HT1080 (cell line): ENCODE measurements around the gene SFT2D3. TPM values are rescaled to one million over a fixed set of nuclear protein-coding genes. Genes with fewer than 3 reads are reported as not detected.

ENCODE experiments used
- DNase-seq: peaks from one replicate; pipeline ENCODE4 v3.0.0-alpha.2; 2015; ENCODE audit warnings: low read depth
- total RNA-seq: library from RNA; depleted of rRNA; stranded (reverse); fragments of >200 nt; shearing (Covaris generic); gene quantifications from 2 replicates; pipeline ENCODE4 v1.2.3, GENCODE V29; 2014

The SFT2D3 gene
- total RNA-seq, 1 experiment from 2014 or later = 4.7 TPM

GRCh38 chr2:127681288-127681804, 20.0 kb upstream of the SFT2D3 start:
- DNase-seq = no peak

DNA sequence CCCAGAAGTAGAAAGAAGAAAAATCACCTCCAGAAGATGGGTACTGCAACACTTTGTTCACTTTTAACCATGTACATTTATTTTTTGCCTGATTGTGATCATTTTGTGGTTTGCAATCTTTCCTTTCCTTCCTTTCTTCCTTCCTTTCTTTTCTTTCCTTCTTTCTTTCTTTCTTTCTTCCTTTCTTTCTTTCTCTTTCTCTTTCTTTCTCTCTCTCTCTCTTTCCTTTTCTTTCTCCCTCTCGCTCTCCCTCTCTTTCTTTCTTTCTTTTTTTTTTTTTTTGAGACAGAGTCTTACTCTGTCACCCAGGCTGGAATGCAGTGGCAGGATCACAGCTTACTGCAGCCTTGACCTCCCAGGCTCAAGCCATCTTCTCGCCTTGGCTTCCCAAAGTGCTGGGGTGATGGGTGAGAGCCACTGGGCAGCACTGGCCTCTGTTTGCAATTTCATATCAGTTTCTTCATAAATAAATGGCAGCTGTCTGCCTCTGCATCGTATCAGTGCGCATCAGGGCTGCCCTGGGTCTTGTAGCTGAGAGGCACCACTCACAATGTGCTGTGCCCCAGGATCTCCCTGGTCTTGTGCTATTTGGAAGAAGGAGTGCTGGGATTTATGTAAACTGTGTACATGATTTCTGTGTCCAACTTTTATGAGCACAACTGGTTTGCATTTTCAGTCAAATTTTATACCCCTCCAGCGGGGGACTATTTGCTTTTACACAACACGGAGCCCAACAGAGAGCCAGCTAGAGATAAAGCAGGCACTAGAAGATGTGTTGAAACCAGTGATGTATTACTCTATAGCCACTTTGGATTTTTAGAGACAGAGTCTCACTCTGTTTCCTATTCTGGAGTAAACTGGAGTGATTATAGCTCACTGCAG, 19.1 kb upstream of the SFT2D3 start:
- DNase-seq = no peak

GRCh38 chr2:127683056-127683455, 18.2 kb upstream of the SFT2D3 start:
- no peak for DNase-seq

- no peak for DNase-seq
Measured at GRCh38 chr2:127683757-127684156, 17.5 kb upstream of the SFT2D3 start.

- no peak for DNase-seq
Measured at GRCh38 chr2:127685410-127686080, 15.8 kb upstream of the SFT2D3 start.

DNA sequence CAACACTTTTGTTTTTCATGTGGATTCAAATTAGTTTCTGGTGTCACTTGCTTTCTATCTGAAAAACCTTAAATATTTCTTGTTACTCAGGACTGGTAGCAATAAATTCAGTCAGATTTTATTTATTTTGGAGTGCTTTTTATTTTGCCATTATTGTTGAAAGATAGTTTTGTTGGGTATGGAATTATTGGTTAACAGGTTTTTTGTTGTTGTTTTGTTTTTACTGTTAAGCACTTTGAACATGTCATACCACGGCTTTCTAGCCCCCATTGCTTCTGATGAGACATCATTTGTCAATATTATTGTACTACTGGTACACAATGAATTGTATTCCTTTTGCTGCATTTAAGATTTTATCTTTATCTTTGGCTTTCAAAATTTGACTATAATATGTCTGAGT, 12.9 kb upstream of the SFT2D3 start:
- DNase-seq = no peak

DNA sequence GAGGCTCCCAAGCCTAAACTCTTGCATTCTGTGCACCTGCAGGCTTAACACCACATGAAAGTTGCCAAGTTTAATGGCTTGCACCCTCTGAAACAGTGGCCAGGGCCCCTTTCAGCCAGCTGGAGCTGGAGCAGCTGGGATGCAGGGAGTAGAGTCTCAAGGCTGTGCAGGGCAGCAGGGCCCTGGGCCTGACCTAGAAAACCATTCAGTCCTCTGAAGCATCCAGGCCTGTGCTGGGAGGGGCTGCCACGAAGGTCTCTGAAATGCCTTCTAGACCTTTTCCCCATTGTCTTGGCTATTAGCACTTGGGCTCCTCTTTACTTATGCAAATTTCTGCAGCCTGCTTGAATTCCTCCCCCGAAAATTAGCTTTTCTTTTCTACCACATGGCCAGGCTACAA, 10.6 kb upstream of the SFT2D3 start:
- no peak for DNase-seq

- DNase-seq = no peak
Measured at GRCh38 chr2:127694986-127695385, 6.3 kb upstream of the SFT2D3 start.

DNA sequence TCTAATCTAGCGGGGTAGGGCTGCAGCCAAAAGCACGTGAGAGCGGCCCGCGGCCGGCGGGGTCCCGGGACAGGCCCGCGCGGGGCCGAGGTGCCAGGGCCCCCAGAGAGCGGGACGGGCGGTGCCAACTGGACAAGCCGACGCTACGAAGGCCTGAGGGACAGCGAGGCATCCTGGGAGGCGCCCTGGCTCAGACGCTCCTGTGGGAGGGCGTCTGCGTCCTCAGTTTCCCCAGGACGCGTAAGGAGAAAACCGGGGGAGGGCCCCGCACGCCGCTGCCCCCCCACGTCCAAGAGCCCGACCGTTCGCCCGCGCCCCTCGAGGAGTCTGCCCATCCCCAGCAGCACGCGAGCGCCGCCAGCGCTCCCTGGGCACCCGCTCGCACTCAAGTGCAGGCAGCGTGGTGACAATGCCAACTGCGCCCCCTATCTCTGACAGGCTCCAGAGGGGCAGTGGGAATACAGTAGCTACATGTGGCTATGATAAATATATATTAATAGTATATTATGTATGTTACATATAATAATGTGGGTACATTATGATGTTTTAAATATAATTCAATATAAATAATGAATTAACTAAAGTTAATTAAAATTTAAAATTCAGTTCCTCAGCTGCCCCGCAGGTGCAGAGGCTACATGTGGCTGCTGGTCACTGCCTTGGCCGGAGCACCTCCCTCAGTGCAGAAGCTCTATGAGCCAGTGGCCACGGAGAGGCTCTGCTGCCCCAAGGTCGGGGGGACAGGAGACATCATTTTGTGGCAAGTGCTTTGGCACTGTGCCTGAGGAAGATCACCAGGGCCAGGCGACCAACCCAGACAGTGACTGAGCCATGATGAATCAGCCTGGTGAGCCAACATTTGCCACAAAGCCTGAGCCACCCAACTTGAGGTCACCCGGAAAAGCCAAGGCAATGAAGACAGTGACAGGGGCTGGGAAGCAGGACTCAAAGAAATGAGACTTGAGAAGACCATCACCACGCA, 5.5 kb upstream of the SFT2D3 start:
- peak; percentile 49 for DNase-seq

DNA sequence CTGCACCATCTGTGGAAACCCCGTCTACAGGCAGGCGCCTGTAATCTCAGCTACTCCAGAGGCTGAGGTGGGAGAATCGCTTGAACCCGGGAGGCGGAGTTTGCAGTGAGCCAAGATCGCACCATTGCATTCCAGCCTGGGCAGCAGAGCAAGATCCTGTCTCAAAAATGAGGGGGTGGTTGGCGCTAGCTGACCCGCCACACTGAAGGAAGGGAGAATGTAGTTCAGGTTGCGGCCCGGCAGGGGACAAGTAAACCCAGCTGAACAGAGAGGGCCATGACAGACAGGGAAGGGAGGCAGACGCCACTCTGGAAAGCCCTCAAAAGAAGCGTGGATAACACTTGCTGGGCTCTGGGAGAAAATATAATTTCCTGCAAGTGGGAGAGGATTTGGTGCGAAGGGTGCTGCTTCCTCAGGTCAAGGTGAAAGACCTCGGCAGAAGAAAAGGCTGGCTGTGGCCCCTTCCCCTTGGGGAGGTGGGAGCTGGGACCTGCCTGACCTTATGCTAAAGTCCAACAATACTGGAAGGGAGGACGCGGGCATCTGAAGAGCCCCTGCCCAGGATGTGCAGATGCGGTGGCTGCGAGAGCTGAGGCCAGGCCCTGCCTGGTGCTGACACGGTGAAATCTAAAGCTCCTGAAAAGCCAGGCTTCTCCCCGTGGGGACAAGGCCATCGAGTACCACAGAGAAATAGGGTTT, 3.7 kb upstream of the SFT2D3 start:
- DNase-seq = no peak

GRCh38 chr2:127698553-127699355, 2.5 kb upstream of the SFT2D3 start:
- no peak for DNase-seq

GRCh38 chr2:127700527-127701192, 637 bp upstream of the SFT2D3 start:
- no peak for DNase-seq

- DNase-seq = peak; percentile 55
Measured at GRCh38 chr2:127701651-127702394, 526 bp downstream of the SFT2D3 start.

- no peak for DNase-seq
Measured at GRCh38 chr2:127702395-127703009, 1.2 kb downstream of the SFT2D3 start.

DNA sequence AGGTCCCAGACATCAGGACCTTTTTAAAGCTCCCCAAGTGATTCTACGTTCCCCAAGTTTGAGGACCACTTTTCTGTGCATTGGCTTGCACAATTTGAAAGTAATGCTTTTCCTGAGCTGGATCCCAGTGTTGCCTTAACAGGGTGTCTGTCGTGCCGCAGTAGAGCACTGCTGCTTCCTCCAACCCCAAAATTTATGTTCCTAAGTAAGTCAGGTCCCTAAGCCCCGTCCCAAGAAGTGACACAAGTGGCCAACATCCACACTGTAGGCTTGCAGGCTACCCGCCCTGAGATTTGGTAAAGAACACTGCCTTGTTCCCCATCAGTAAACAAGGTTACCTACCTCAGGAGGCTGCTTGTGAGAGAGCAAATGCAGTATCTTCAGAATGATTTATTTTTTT, 2.0 kb downstream of the SFT2D3 start:
- no peak for DNase-seq

- DNase-seq = no peak
Measured at GRCh38 chr2:127704641-127705390, 3.5 kb downstream of the SFT2D3 start.

- DNase-seq = no peak
Measured at GRCh38 chr2:127705391-127706065, 4.2 kb downstream of the SFT2D3 start.
